Natural killer cell (primary cell): ENCODE results near the gene MLLT10. TPM values are rescaled to one million over a fixed set of nuclear protein-coding genes. Genes with fewer than 3 reads are reported as not detected.
"Not testable (repeated sequence)": the region's sequence is repeated elsewhere in the genome, so short reads cannot be mapped to it uniquely, and the experiment has no call there.

Experiments
- ATAC-seq, 3 donors: fragments of 150-1000 bp in 2 of 3; fragments of 200-7000 bp in 1 of 3; cut with Tn5 transposase; 1 replicate in 1 of 3; 2 replicates in 2 of 3; pipeline ENCODE4 v1.10.0; 2021; ENCODE audit warnings: mild to moderate bottlenecking in 2 of 3, moderate library complexity in 2 of 3
- DNase-seq, 2 donors: peaks; one replicate each; pipeline versions ENCODE4 v3.0.0 to v3.0.0-alpha.2; 2013 to 2021; ENCODE audit warnings: mixed read lengths in 1 of 2
- H3K27ac ChIP-seq: one replicate; pipeline ENCODE4 v1.5.1; 2013; ENCODE audit warnings: mild to moderate bottlenecking, low read length
- H3K27me3 ChIP-seq: one replicate; pipeline ENCODE4 v1.6.1; 2013; ENCODE audit warnings: low read length; ENCODE audit not compliant: control insufficient read depth, insufficient read depth
- H3K36me3 ChIP-seq: one replicate; pipeline ENCODE4 v1.6.1; 2013; ENCODE audit warnings: low read length; ENCODE audit not compliant: control insufficient read depth, insufficient read depth
- H3K4me1 ChIP-seq: one replicate; pipeline ENCODE4 v1.6.1; 2013; ENCODE audit warnings: low read length; ENCODE audit not compliant: control insufficient read depth, insufficient read depth
- H3K4me3 ChIP-seq: one replicate; pipeline ENCODE4 v1.5.1; 2013; ENCODE audit warnings: low read length
- H3K9me3 ChIP-seq: one replicate; pipeline ENCODE4 v1.6.1; 2013; ENCODE audit warnings: low read length; ENCODE audit not compliant: control insufficient read depth, insufficient read depth
- H3K27ac Mint-ChIP-seq, 2 donors: one replicate each; pipeline ENCODE4 v1.8.0; 2022; ENCODE audit warnings: mild to moderate bottlenecking in 2 of 2, mixed read lengths in 2 of 2, moderate library complexity in 1 of 2
- H3K27me3 Mint-ChIP-seq, 2 donors: one replicate each; pipeline ENCODE4 v1.8.0; 2022; ENCODE audit warnings: low read depth in 2 of 2, mixed read lengths in 2 of 2
- H3K36me3 Mint-ChIP-seq: one replicate; pipeline ENCODE4 v1.8.0; 2022; ENCODE audit warnings: mixed read lengths
- H3K4me1 Mint-ChIP-seq, 2 donors: one replicate each; pipeline ENCODE4 v1.8.0; 2022; ENCODE audit warnings: mixed read lengths in 2 of 2
- H3K4me3 Mint-ChIP-seq: one replicate; pipeline ENCODE4 v1.8.0; 2022; ENCODE audit warnings: mild to moderate bottlenecking, moderate library complexity, mixed read lengths
- H3K9me3 Mint-ChIP-seq, 2 donors: one replicate each; pipeline ENCODE4 v1.8.0; 2022; ENCODE audit warnings: mixed read lengths in 2 of 2
- WGBS: methylation state at CpG from one replicate; pipeline ENCODE4 v1.1.7; 2013; ENCODE audit warnings: missing lambda C conversion rate; ENCODE audit not compliant: insufficient coverage; 5-methylcytosine and 5-hydroxymethylcytosine counted together
- intact Hi-C: fragments of 100-400 bp; cut with micrococcal nuclease; formaldehyde crosslinking; loops from one replicate; pipeline ENCODE4 v1.14.2; 2022
- total RNA-seq, 4 donors: library from RNA; stranded (reverse); fragments of 120-200 nt in 1 of 4; gene quantifications; one replicate each; pipeline versions ENCODE4 v1.2.3 to v1.2.4, GENCODE V29; 2013 to 2022
- TF ChIP-seq, protein P1 (sequence below): fragments of 200-600 bp; IDR thresholded peaks from one replicate; pipeline ENCODE4 v1.8.0; 2022; ENCODE audit warnings: antibody characterized with exemption

The MLLT10 gene
- total RNA-seq, 3 donors from 2014 or later (not counting 1 experiment from before 2014, with no cell fraction given), result 40.4 to 65.2 (median 60.0) TPM

DNA sequence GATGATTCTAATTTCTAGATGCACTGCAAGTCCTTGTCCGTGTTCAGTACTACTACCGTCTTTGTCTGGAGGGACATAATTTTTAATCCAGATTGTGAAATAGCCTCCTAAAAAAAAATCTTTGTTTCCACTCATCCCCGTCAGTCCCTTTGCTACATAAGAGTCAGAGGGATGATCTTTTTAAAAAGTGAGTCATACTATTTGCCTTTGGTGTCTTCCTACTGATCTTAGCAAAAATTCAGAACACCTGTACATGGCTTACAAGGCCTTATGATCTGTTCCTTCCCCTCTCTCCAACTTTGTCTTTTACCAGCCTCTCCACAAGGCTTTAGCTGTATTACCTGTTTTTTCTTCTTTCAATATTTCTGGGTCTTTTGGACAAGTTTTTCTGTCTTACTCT lies 173.5 kb downstream of the MLLT10 start:
- WGBS, result 100% methylated on average over 3 of the region's 3 CpGs
- no peak overlapping the region for H3K27ac Mint-ChIP-seq
- no peak overlapping the region for H3K4me3 Mint-ChIP-seq
- no peak for ATAC-seq
- peaks cover 8% of the 10 kb centered on the region for H3K36me3 Mint-ChIP-seq
- H3K4me1 Mint-ChIP-seq, result peaks cover 29 to 34% of the 10 kb centered on the region in 2 donors
- DNase-seq, result no peak
- H3K9me3 Mint-ChIP-seq, result no peaks in the 10 kb centered on the region
- no peaks in the 10 kb centered on the region for H3K27me3 Mint-ChIP-seq
- Histone ChIP-seq H3K4me1 (peaks cover 7% of the 10 kb centered on the region), H3K27me3 (no peaks in the 10 kb centered on the region), H3K36me3 (peaks cover 2% of the 10 kb centered on the region), H3K9me3 (no peaks in the 10 kb centered on the region), H3K4me3 (no peak overlapping the region), H3K27ac (no peak overlapping the region)
- intact Hi-C loops, result no loop called here
- TF ChIP-seq, protein P1, sequence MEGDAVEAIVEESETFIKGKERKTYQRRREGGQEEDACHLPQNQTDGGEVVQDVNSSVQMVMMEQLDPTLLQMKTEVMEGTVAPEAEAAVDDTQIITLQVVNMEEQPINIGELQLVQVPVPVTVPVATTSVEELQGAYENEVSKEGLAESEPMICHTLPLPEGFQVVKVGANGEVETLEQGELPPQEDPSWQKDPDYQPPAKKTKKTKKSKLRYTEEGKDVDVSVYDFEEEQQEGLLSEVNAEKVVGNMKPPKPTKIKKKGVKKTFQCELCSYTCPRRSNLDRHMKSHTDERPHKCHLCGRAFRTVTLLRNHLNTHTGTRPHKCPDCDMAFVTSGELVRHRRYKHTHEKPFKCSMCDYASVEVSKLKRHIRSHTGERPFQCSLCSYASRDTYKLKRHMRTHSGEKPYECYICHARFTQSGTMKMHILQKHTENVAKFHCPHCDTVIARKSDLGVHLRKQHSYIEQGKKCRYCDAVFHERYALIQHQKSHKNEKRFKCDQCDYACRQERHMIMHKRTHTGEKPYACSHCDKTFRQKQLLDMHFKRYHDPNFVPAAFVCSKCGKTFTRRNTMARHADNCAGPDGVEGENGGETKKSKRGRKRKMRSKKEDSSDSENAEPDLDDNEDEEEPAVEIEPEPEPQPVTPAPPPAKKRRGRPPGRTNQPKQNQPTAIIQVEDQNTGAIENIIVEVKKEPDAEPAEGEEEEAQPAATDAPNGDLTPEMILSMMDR, result no peak

DNA sequence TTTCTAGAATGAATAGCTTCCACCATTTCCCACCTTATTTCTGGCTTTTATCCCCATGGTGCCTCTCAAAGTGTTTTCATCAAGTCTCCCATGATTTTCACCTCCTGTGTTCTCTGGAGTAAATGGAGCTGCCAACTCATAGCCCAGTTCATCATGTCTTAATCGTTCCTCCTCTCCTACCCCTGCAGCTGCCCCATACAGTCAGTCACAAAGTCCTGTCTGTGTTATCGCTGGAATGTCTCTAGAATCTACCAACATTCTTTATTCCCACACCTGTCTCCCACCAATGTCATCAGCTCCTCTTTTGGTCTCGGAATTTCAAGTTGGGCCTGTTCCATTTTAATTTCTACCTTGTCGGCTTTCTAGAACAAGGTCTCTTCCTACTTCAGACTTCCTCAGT lies 178.9 kb downstream of the MLLT10 start:
- intact Hi-C loops, result no loop called here
- H3K36me3 ChIP-seq, result peaks cover 21% of the 10 kb centered on the region

DNA sequence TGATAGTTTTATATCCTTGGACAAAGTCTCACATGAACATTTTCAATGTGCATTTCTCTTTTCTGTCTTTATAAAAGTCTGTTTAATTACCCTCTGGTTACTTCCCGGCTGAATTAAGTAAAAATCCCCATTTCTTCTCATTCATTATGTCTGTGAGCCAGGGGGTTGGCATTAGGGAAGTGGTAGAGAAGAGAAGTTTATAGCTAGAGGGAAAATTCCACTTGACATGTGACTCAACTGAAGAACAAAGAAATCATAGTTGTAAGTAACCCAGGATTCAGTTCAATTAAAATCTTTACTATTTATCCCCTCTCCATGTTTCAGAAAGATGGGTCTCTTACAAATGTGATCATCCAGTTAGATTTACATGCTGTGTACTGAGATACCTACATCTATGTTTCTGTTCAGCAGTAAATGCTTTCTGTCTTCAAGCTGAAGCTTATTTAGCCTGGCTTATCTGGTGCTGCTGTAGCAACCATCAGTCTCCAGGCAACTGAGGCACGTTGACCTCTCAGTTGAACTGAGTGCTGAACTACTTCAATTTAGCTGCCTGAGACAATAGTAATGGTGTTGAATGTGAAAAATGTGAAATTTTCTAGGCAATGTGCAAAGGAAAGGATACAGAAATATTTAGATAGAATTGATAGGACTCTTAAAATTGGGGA lies 181.6 kb downstream of the MLLT10 start:
- TF ChIP-seq, protein P1, result no peak
- Mint-ChIP-seq H3K27me3 (no peaks in the 10 kb centered on the region), H3K36me3 (peaks cover 7% of the 10 kb centered on the region), H3K27ac (no peak overlapping the region), H3K9me3 (no peaks in the 10 kb centered on the region), H3K4me1 (no peaks in the 10 kb centered on the region), H3K4me3 (no peak overlapping the region)
- Histone ChIP-seq H3K27ac (no peak overlapping the region), H3K4me1 (no peaks in the 10 kb centered on the region), H3K36me3 (peaks cover 27% of the 10 kb centered on the region), H3K27me3 (no peaks in the 10 kb centered on the region), H3K9me3 (no peaks in the 10 kb centered on the region), H3K4me3 (no peak overlapping the region)
- DNase-seq (no peak), ATAC-seq (no peak)
- 100% methylated on average over 1 of the region's 2 CpGs for WGBS
- intact Hi-C loops, result no loop called here

More for the DNA sequence above, 178.9 kb downstream of the MLLT10 start:
- Mint-ChIP-seq H3K27ac (no peak overlapping the region), H3K4me1 (peaks cover 0 to 2% of the 10 kb centered on the region in 2 donors), H3K4me3 (no peak overlapping the region), H3K27me3 (no peaks in the 10 kb centered on the region), H3K9me3 (no peaks in the 10 kb centered on the region), H3K36me3 (peaks cover 15% of the 10 kb centered on the region)
- ATAC-seq (no peak), DNase-seq (no peak)
- Histone ChIP-seq H3K4me3 (no peak overlapping the region), H3K27ac (no peak overlapping the region), H3K27me3 (no peaks in the 10 kb centered on the region), H3K4me1 (no peaks in the 10 kb centered on the region), H3K9me3 (no peaks in the 10 kb centered on the region)
- TF ChIP-seq, protein P1, result no peak
- WGBS, result 96% methylated on average over 4 of the region's 4 CpGs

DNA sequence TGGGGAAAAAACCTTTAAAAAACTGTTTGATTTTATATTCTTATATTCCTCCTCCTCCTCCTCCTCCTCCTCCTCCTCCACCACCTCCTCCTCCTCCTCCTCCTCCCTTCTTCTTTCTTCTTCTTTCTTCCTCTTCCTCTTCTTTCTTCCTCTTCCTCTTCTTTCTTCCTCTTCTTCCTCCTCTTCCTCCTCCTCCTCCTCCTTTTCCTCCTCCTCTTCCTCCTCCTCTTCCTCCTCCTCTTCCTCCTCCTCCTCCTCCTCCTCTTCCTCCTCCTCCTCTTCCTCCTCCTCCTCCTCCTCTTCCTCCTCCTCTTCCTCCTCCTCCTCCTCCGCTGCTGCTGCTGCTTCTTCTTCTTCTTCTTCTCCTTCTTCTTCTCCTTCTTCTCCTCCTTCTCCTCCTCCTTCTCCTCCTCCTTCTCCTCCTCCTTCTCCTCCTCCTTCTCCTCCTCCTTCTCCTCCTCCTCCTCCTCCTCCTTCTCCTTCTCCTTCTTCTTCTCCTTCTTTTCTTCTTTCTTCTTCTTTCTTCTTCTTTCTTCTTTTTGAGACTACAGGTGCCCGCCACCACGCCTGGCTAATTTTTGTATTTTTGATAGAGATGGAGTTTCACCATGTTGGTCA lies 183.5 kb downstream of the MLLT10 start:
- H3K4me1 Mint-ChIP-seq, H3K27ac Mint-ChIP-seq, H3K27me3 Mint-ChIP-seq, H3K9me3 Mint-ChIP-seq, H3K4me3 Mint-ChIP-seq, DNase-seq, H3K36me3 Mint-ChIP-seq, H3K27me3 ChIP-seq, H3K27ac ChIP-seq, H3K4me1 ChIP-seq, H3K9me3 ChIP-seq, H3K4me3 ChIP-seq, ATAC-seq, intact Hi-C loops: not testable (repeated sequence)
- H3K36me3 ChIP-seq, result peaks cover 27% of the 10 kb centered on the region
- 96% methylated on average over 1 of the region's 3 CpGs for WGBS
